GM12865 (cell line): ENCODE measurements around the gene TRPT1.

Source experiments
- DNase-seq: peaks from one replicate; pipeline ENCODE4 v3.0.0; 2010; ENCODE audit warnings: low read depth
- H3K4me3 ChIP-seq: 2 replicates; pipeline ENCODE4 v1.5.1; 2011; ENCODE audit warnings: mild to moderate bottlenecking, low read depth, low read length, control low read depth
- CTCF ChIP-seq: IDR thresholded peaks from 2 replicates; pipeline ENCODE4 v1.5.1; 2011; ENCODE audit warnings: low read length, control low read depth, low read depth, inconsistent platforms; ENCODE audit not compliant: insufficient read depth; ENCODE audit errors: missing control alignments

TRPT1 gene

GRCh38 chr11:64183890-64184289, 42.1 kb downstream of the TRPT1 start:
- no peak for DNase-seq
- peak overlapping the region; percentile 71 for H3K4me3 ChIP-seq
- no peak for TF ChIP-seq CTCF

- TF ChIP-seq CTCF: no peak
- H3K4me3 ChIP-seq: no peak overlapping the region
- DNase-seq: peak; percentile 64
Observed at GRCh38 chr11:64181506-64182411, 44.2 kb downstream of the TRPT1 start.

GRCh38 chr11:64180891-64181290, 45.1 kb downstream of the TRPT1 start:
- DNase-seq: no peak
- H3K4me3 ChIP-seq: no peak overlapping the region
- TF ChIP-seq CTCF: no peak

- TF ChIP-seq CTCF: no peak
- H3K4me3 ChIP-seq: no peak overlapping the region
- no peak for DNase-seq
Observed at GRCh38 chr11:64178951-64179639, 46.9 kb downstream of the TRPT1 start.

GRCh38 chr11:64178203-64178602, 47.8 kb downstream of the TRPT1 start:
- DNase-seq: peak; percentile 55

GRCh38 chr11:64176751-64177150, 49.2 kb downstream of the TRPT1 start:
- DNase-seq: no peak
- H3K4me3 ChIP-seq: no peak overlapping the region
- TF ChIP-seq CTCF: no peak

More at GRCh38 chr11:64178203-64178602, 47.8 kb downstream of the TRPT1 start:
- no peak for TF ChIP-seq CTCF
- H3K4me3 ChIP-seq: no peak overlapping the region
